ENCODE data around the gene ITFG1. TPM values are rescaled to one million over a fixed set of nuclear protein-coding genes. Genes with fewer than 3 reads are reported as not detected.

The ITFG1 gene
- total and polyA plus RNA-seq, 9 of the 15 experiments (the other 6 are each of a cell fraction or from before 2014, with no cell fraction given) = 17.1 to 83.5 (median 35.8) TPM

- TF ChIP-seq JUND (IDR thresholded peaks at IDR 0.05; ENCODE audit: borderline replicate concordance, low read depth, low read length) (no peak), JUND (tag; IDR thresholded peaks at IDR 0.05; ENCODE audit: borderline replicate concordance, low read depth, low read length) (no peak), MAFF (IDR thresholded peaks at IDR 0.05; ENCODE audit: low read length) (peak; percentile 55; the same call in 1 of the 2 replicates), ZNF316 (IDR thresholded peaks at IDR 0.05) (peak; percentile 91), NRF1 (conservative IDR thresholded peaks at IDR 0.05 in 1 of 2, IDR thresholded peaks at IDR 0.05 in 1 of 2) (no peak), ZNF184 (CRISPR knock-in tag; IDR thresholded peaks at IDR 0.05) (no peak), PCBP2 (IDR thresholded peaks at IDR 0.05; ENCODE audit: low read depth, low read length, poor library complexity, severe bottlenecking) (no peak), DACH1 (IDR thresholded peaks at IDR 0.05; ENCODE audit: partially characterized antibody) (no peak), ZNF212 (CRISPR knock-in tag; IDR thresholded peaks at IDR 0.05) (no peak), C11orf30 (IDR thresholded peaks at IDR 0.05; ENCODE audit: low read depth) (peak; percentile 79), ZBTB7A (IDR thresholded peaks at IDR 0.05; ENCODE audit: borderline replicate concordance, control insufficient read depth, low read depth, low read length) (no peak), HDAC1 (IDR thresholded peaks at IDR 0.05) (no peak), ZNF23 (CRISPR knock-in tag; IDR thresholded peaks at IDR 0.05) (no peak)
These were observed 301.9 kb downstream of the ITFG1 start (continued) for GRCh38 chr16:47158992-47159391.

GRCh38 chr16:47156680-47157215 lies 304.1 kb downstream of the ITFG1 start:
- Histone ChIP-seq H3K79me2 (ENCODE audit: control insufficient read depth, insufficient read depth, low read length) (no peaks in the 10 kb centered on the region), H3K4me2 (ENCODE audit: insufficient read depth, low read length) (no peak overlapping the region), H2AFZ (ENCODE audit: low read depth, low read length) (no peak overlapping the region), H3K9me3 (replicated peaks; ENCODE audit: control insufficient read depth, insufficient read depth, low read depth, low read length) (0 out of 2 replicates have a peak, but pooled peaks cover 2% of the 10 kb centered on the region), H3K9ac (ENCODE audit: insufficient read depth in 1 of 2, low read depth in 2 of 2, low read length in 2 of 2) (no peak overlapping the region), H4K20me1 (replicated peaks; ENCODE audit: control insufficient read depth, insufficient read depth, low read length) (no peaks in the 10 kb centered on the region), H3K27me3 (ENCODE audit: control insufficient read depth in 2 of 2, insufficient read depth in 2 of 2, low read length in 2 of 2) (no peaks in the 10 kb centered on the region), H3K4me3 (no peak overlapping the region), H3K9me1 (ENCODE audit: control insufficient read depth, insufficient read depth, low read length) (no peaks in the 10 kb centered on the region), H3K36me3 (ENCODE audit: control insufficient read depth, insufficient read depth, low read length) (peaks cover 46% of the 10 kb centered on the region), H3K4me1 (replicated peaks in 1 of 2; ENCODE audit: control insufficient read depth in 2 of 2, insufficient read depth in 2 of 2, low read length in 2 of 2) (no peaks in the 10 kb centered on the region), H3K27ac (ENCODE audit: extremely low read depth, low read depth, low read length) (no peak overlapping the region)
- no peak for TF ChIP-seq KLF10 (CRISPR knock-in tag; IDR thresholded peaks at IDR 0.05)
- no peak for TF ChIP-seq STAT5A (IDR thresholded peaks at IDR 0.05; ENCODE audit: borderline replicate concordance, low read length)
- no peak for TF ChIP-seq ATF2 (CRISPR knock-in tag; IDR thresholded peaks at IDR 0.05)
- TF ChIP-seq ADNP (tag; IDR thresholded peaks at IDR 0.05) = no peak
- no peak for TF ChIP-seq KDM5B (IDR thresholded peaks at IDR 0.05; ENCODE audit: insufficient replicate concordance, low read depth, low read length)
- no peak for TF ChIP-seq RBM22 (IDR thresholded peaks at IDR 0.05; ENCODE audit: low read depth, low read length, poor library complexity, severe bottlenecking)
- TF ChIP-seq, protein P1, sequence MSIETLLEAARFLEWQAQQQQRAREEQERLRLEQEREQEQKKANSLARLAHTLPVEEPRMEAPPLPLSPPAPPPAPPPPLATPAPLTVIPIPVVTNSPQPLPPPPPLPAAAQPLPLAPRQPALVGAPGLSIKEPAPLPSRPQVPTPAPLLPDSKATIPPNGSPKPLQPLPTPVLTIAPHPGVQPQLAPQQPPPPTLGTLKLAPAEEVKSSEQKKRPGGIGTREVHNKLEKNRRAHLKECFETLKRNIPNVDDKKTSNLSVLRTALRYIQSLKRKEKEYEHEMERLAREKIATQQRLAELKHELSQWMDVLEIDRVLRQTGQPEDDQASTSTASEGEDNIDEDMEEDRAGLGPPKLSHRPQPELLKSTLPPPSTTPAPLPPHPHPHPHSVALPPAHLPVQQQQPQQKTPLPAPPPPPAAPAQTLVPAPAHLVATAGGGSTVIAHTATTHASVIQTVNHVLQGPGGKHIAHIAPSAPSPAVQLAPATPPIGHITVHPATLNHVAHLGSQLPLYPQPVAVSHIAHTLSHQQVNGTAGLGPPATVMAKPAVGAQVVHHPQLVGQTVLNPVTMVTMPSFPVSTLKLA (conservative IDR thresholded peaks at IDR 0.05) = no peak
- TF ChIP-seq HSF4 (CRISPR knock-in tag; IDR thresholded peaks at IDR 0.05; ENCODE audit: borderline replicate concordance) = no peak
- TF ChIP-seq KAT2B (IDR thresholded peaks at IDR 0.05; ENCODE audit: low read depth, low read length) = no peak
- WGBS (ENCODE audit: insufficient coverage, low coverage, missing lambda C conversion rate) = 72% methylated on average over 3 of the region's 3 CpGs
- DNase-seq (ENCODE audit: extremely low read depth in 1 of 4, low spot score in 3 of 4) (no peak), ATAC-seq (no peak), FAIRE-seq (no peak)
- in situ Hi-C loops (cut with MboI) = no loop called here
- CTCF ChIA-PET (ENCODE audit: low intra/inter-chr PET ratio) = no interaction called here
- POLR2A ChIA-PET = interaction anchor here (0.6 kb wide), 1 partner anchor 236 kb away, joined by 3 read pairs; no protein-coding TSS in a partner anchor
- BruUV-seq (replicated peaks) = no TSS peak
- intact Hi-C loops (cut with micrococcal nuclease) = no loop called here
